BJ (cell line): ENCODE data around the gene KRTAP5-7. TPM values are rescaled to one million over a fixed set of nuclear protein-coding genes. Genes with fewer than 3 reads are reported as not detected.
"Not testable (repeated sequence)": the region's sequence is repeated elsewhere in the genome, so short reads cannot be mapped to it uniquely, and the experiment has no call there.

Experiments used
- CTCF ChIA-PET: fragments of 350-600 bp; formaldehyde crosslinking; extraction: SDS; loops from one replicate; lab custom pipeline; 2021; ENCODE audit warnings: antibody characterized with exemption, inconsistent platforms; lab: Yijun Ruan, JAX
- POLR2A ChIA-PET: fragments of 300-600 bp; sonication (Branson Sonifier 250); formaldehyde crosslinking; extraction: SDS; loops from one replicate; lab custom pipeline; 2021; ENCODE audit warnings: antibody characterized with exemption; lab: Charles Lee
- DNase-seq: peaks from one replicate; pipeline ENCODE4 v3.0.0-alpha.2; 2011; ENCODE audit warnings: low read depth
- H3K27me3 ChIP-seq: 2 replicates; pipeline ENCODE4 v1.6.0; 2011; ENCODE audit warnings: low read length; ENCODE audit not compliant: control insufficient read depth, insufficient read depth
- H3K36me3 ChIP-seq: 2 replicates; pipeline ENCODE4 v1.5.1; 2011; ENCODE audit warnings: low read length; ENCODE audit not compliant: control insufficient read depth, insufficient read depth
- H3K4me3 ChIP-seq: 2 replicates; pipeline ENCODE4 v1.5.1; 2011; ENCODE audit warnings: low read depth, mild to moderate bottlenecking, control low read depth, low read length
- CTCF ChIP-seq: IDR thresholded peaks from 2 replicates; pipeline ENCODE4 v1.5.1; 2011; ENCODE audit warnings: low read depth, mild to moderate bottlenecking, control low read depth, inconsistent platforms, low read length, moderate library complexity; ENCODE audit not compliant: insufficient read depth
- polyA plus RNA-seq: library from polyadenylated mRNA; depleted of rRNA; stranded (reverse); fragments of >200 nt; gene quantifications from 2 replicates; pipeline ENCODE4 v1.2.3, GENCODE V29; 2011

Gene KRTAP5-7
- polyA plus RNA-seq, 1 experiment = not detected

GRCh38 chr11:71525938-71526495, 1.1 kb upstream of the KRTAP5-7 start:
- no peak for TF ChIP-seq CTCF
- Histone ChIP-seq H3K36me3 (no peaks in the 10 kb centered on the region), H3K27me3 (no peaks in the 10 kb centered on the region; the same call in 1 of the 2 replicates), H3K4me3 (no peak overlapping the region)
- POLR2A ChIA-PET = no interaction called here
- no peak for DNase-seq
- CTCF ChIA-PET = interaction anchor here (1.0 kb wide), 1 partner anchor 16 kb away, joined by 4 read pairs; no protein-coding TSS in a partner anchor

DNA sequence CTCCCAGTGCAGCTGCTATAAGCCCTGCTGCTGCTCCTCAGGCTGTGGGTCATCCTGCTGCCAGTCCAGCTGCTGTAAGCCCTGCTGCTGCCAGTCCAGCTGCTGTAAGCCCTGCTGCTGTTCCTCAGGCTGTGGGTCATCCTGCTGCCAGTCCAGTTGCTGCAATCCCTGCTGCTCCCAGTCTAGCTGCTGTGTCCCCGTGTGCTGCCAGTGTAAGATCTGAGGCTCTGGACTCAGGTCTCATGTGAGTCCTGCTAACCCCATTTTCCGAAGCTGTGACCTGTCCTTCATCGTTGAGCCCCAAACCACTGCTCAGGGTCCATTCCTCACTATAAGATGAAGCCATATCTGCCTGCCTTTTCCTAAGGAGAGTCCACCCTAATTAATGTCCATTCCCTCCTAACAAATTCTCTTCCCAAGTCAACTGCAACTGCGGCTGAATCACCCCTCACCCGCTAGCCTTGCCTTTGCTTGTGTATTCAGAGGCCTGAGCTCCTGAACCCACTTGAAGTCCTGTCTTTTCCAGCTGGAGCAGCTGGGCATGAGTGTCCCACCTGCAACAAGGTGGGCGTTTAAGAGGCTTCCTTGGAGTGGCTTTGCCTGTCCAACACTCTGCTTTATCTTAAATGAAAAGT, 626 bp downstream of the KRTAP5-7 start:
- CTCF ChIA-PET = no interaction called here

GRCh38 chr11:71530602-71531001, 3.5 kb downstream of the KRTAP5-7 start:
- POLR2A ChIA-PET = no interaction called here
- CTCF ChIA-PET = interaction anchor here (0.6 kb wide), 1 partner anchor 21 kb away, joined by 3 read pairs; no protein-coding TSS in a partner anchor
- no peak for TF ChIP-seq CTCF

More for the DNA sequence above, 626 bp downstream of the KRTAP5-7 start:
- TF ChIP-seq CTCF = no peak
- no peaks in the 10 kb centered on the region for H3K36me3 ChIP-seq
- no peak for DNase-seq
- no peak overlapping the region for H3K4me3 ChIP-seq
- H3K27me3 ChIP-seq = no peaks in the 10 kb centered on the region; the same call in 1 of the 2 replicates
- POLR2A ChIA-PET = no interaction called here

DNA sequence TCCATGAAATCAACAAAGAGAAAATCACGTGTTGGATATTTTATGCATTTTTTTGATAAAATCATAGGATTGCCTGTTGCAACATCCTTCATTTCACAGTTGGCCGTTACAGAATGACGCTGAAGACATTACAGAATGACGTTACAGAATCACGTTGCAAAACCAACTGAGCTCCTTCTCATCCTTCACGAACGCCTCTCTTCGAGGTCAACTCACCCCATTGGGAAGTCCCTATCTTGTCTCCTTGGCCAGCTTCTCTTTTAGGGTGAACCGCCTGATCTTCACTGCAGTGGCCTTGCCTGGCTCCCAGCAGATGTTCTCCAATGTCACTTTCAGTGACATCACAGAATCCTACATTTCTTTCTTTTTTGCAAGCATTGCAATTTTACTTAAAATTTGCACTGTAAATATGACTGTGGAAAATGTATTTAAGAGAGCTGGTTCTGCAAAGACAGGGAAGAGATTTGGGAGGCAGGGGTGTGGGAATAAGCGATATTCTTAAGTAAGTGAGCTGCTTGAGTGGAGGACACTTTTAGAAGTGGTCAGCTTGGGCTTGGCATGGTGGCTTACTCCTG, 5.1 kb downstream of the KRTAP5-7 start:
- ChIA-PET CTCF (no interaction called here), POLR2A (no interaction called here)
- H3K36me3 ChIP-seq = no peaks in the 10 kb centered on the region
- H3K27me3 ChIP-seq = no peaks in the 10 kb centered on the region
- TF ChIP-seq CTCF = no peak
- DNase-seq = no peak
- no peak overlapping the region for H3K4me3 ChIP-seq

More at GRCh38 chr11:71530602-71531001, 3.5 kb downstream of the KRTAP5-7 start:
- no peak for DNase-seq
- H3K27me3 ChIP-seq = no peaks in the 10 kb centered on the region
- H3K4me3 ChIP-seq = no peak overlapping the region
- H3K36me3 ChIP-seq = no peaks in the 10 kb centered on the region

GRCh38 chr11:71534711-71535608, 7.9 kb downstream of the KRTAP5-7 start:
- CTCF ChIA-PET, H3K36me3 ChIP-seq, H3K27me3 ChIP-seq, POLR2A ChIA-PET, H3K4me3 ChIP-seq, DNase-seq: not testable (repeated sequence)
